Body of pancreas (tissue), 4 donors: ENCODE measurements around the gene ZFX.

Experiments
- POLR2A ChIP-seq, 3 donors: fragments of 450-650 bp; IDR thresholded peaks; one replicate each; pipeline ENCODE4 v1.6.1; 2016; ENCODE audit warnings: antibody characterized with exemption in 3 of 3, mild to moderate bottlenecking in 2 of 3
- TF ChIP-seq, protein P1 (sequence below), 7 experiments: fragments of 450-650 bp in 4 of 7; fragments of 200-600 bp in 3 of 7; sonication (generic) in 3 of 7; IDR thresholded peaks; one replicate each; pipeline ENCODE4 v1.5.1; 2016 to 2019; ENCODE audit warnings: antibody characterized with exemption in 7 of 7

DNA sequence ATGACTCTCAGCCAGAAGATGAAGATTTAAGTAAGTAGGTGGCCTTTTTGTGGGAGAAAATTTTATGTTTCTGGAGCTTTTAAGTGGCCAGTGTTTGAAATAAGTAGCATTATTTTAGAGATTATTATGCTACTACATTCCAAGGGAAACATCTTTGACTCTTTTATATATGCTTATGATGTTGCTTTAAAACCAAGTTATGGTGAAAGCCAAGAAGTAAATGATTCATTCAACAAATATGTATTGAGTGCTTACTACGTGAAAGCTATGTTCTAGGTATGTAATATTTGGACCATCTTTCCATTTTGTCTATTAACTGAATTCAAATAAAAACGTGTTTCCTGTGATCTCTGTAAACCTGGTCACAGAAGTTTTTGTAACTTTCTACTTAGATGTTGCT is 58.3 kb downstream of the ZFX start:
- TF ChIP-seq, protein P1, sequence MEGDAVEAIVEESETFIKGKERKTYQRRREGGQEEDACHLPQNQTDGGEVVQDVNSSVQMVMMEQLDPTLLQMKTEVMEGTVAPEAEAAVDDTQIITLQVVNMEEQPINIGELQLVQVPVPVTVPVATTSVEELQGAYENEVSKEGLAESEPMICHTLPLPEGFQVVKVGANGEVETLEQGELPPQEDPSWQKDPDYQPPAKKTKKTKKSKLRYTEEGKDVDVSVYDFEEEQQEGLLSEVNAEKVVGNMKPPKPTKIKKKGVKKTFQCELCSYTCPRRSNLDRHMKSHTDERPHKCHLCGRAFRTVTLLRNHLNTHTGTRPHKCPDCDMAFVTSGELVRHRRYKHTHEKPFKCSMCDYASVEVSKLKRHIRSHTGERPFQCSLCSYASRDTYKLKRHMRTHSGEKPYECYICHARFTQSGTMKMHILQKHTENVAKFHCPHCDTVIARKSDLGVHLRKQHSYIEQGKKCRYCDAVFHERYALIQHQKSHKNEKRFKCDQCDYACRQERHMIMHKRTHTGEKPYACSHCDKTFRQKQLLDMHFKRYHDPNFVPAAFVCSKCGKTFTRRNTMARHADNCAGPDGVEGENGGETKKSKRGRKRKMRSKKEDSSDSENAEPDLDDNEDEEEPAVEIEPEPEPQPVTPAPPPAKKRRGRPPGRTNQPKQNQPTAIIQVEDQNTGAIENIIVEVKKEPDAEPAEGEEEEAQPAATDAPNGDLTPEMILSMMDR (IDR thresholded peaks at IDR 0.05): no peak
- TF ChIP-seq POLR2A (IDR thresholded peaks at IDR 0.05): no peak
